ENCODE measurements around the gene LARGE1.

The LARGE1 gene

GRCh38 chr22:33720166-33720878, 200.0 kb downstream of the LARGE1 start:
- DNase-seq (ENCODE audit: low read depth), result no peak

DNA sequence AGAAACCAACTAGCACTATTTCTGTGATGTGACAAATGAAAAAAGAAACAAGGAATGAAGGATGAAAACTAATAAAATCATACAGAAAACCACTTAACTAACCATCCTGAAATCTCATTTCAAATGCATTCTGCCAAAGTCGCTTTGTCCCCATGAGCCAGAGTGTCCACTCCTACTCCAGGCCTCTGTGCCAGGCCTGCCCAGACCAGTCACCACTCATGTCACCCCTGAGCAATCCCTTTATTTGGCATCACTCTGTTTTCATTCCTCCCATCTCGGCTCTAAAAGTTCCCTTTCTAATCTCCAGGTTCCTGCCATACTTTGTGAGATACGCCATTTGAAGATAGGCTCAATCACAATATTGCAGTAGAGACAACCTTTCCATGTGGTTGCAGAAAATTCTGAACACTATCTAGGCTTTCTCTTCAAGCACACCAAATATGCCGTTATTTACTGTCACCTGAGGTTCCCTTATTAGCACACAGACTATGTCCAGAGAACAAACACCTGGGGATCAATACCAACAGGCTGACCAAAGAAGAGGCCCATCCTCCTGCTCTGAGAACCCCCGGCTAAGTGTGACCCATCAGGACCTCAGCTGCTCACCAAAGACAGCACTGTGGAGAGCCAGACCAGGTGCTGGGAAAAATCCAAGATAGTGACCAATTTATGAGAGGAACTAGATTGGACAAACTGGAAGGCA, 202.4 kb downstream of the LARGE1 start:
- no peak for DNase-seq (ENCODE audit: low read depth)

GRCh38 chr22:33715237-33715985, 204.9 kb downstream of the LARGE1 start:
- DNase-seq (ENCODE audit: low read depth), result no peak

DNA sequence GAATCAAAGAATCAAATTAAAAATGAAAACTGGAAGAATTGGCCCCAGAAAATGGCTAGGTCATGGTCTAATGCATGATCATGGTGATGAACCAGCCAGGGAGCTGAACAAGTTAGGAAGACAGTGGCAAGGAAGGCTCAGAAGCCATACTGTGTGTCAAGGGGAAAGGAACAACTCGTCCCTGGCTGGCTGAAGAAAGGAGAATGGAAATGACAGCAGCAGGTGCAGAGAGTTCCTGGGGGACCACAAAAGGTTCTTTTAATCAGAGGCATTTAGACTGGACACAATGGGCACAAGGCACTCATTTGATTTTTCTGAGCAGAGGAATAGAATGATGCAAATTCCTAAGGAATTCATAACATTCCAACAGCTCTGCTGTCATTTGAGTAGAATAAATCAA, 209.9 kb downstream of the LARGE1 start:
- no peak for DNase-seq (ENCODE audit: low read depth)

GRCh38 chr22:33707581-33707980, 212.7 kb downstream of the LARGE1 start:
- no peak for DNase-seq (ENCODE audit: low read depth)

- DNase-seq (ENCODE audit: low read depth), result no peak
Measured at GRCh38 chr22:33706100-33706499, 214.2 kb downstream of the LARGE1 start.

DNA sequence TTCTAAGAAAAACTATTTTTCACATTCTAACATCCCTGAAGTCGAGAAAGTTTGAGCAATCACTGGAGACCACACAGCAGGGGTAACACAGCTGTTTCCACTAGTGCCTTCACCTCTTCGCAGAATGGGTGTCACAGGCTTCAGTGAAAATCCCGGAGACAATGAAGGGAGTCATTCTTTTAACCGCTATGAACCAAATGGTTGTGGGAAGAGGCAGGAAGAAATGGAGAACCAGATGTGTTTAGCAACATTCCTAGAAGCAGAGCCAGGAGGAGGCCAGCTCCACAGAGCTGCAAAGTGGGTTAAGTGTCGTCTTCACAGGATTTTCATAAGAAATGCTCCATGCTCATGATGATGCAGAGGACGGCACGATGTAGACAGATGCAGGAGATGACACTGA, 221.1 kb downstream of the LARGE1 start:
- no peak for DNase-seq (ENCODE audit: low read depth)

DNA sequence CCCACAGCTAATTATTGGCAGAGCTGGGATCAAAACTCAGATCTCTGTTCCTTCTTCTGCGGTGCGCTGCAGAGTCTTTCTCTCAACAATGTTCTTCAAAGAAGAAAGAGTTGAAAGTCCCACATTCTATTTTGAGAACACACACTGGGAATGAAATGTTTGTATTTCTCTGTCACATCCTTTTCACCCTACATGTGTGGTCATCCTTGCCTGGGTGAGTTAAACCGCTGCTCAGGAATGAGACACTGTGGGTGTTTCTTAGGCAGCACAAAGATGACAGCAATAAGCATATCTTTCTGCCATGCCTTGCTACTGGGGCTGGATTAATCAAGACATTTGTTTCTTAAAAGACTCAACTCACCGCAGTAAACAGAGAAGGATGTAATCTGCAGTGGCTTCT, 222.6 kb downstream of the LARGE1 start:
- DNase-seq (ENCODE audit: low read depth), result peak; percentile 9

- no peak for DNase-seq (ENCODE audit: low read depth)
Measured at GRCh38 chr22:33691057-33691630, 229.1 kb downstream of the LARGE1 start.

DNA sequence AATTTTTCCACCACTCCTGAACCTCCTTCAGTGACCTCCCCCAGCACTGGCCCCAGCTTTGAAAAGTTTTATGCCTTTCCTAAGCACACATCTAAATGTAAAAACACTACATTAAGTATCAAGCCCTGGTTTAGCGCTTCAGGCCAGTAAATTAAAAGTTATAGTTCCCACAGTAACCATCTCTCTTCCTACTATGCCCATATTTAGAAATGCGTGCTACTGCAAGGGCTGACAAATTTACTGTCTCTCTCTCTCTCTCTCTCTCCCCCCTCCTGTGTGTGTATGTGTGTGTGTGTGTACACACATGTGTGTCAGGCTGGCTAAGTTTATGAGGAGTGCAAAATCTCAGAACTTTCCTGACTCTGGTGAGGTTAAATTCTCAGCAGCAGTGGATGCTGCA, 231.4 kb downstream of the LARGE1 start:
- no peak for DNase-seq (ENCODE audit: low read depth)

DNA sequence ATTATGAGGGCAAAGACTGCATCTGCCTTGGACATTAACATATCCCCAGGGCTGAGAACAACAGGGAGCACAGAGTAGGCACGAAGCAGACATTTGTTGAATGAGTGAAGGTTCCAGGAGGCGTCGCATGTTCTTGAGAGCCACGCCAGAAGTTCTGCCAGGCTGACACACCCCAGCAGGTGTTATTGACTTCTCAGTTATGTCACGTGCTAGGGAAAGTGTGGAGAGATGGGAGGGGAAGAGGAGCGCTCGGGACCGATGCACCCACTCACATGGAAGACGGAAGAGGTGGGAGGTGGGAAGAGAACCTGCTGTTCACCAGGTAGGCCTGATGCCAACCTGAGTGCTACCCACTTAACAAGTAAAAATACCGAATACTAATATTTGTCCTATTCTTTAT, 232.8 kb downstream of the LARGE1 start:
- DNase-seq (ENCODE audit: low read depth), result no peak

DNA sequence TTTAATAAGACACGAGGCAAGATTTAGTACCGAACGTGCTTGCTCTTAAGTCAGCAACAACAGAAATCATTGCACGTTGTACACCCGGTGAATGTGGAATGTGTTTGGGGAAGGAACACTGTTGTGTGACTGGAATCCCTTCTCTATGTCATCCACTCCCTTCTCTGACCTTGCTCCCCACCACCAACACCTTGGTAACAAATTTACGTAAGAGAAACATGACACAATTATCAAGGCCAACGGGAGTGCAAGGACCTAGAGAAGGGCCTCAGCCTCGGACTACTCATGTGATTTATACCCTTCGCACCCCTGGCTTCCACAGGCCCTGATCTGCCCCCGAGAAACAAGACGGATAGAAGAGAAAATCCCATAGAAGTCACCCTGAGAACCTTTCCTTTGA, 236.2 kb downstream of the LARGE1 start:
- DNase-seq (ENCODE audit: low read depth), result no peak

DNA sequence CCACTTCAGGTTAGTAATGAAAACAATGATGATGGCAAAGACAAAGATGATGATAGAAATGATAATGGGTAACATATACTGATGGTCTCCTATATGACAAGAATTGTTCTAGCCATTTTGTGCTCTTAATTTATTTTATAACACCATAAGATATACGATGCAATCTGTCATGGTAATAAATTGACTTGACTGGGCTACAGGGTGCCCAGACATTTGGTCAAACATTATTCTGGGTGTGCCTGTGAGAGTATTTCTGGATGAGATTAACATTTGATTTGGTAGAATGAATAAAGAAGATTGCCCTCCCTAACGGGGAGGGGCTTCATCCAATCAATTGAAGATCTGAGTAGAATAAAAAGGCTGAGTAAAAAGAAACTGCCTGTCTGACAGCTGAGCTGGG, 237.3 kb downstream of the LARGE1 start:
- no peak for DNase-seq (ENCODE audit: low read depth)

DNA sequence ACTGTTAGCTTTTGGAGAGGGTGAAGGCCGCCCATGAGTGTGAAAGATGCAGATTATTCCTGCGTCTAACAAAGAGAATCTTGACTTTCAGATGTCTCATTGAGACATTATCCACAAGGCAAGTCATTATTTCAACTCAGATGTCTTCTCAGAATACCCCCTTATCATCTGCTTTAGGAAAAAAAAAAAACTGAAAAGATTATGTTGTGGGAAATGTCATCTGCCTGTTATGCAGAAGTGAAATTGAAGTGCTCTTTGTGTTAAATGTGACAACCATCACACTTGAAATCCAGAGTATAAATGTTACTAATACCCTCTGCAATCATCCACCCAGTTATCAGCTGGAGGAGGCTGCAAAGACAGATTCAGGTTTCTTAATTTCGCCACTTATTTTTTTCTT, 239.6 kb downstream of the LARGE1 start:
- no peak for DNase-seq (ENCODE audit: low read depth)

- DNase-seq (ENCODE audit: low read depth), result no peak
Measured at GRCh38 chr22:33678523-33678922, 241.8 kb downstream of the LARGE1 start.

DNA sequence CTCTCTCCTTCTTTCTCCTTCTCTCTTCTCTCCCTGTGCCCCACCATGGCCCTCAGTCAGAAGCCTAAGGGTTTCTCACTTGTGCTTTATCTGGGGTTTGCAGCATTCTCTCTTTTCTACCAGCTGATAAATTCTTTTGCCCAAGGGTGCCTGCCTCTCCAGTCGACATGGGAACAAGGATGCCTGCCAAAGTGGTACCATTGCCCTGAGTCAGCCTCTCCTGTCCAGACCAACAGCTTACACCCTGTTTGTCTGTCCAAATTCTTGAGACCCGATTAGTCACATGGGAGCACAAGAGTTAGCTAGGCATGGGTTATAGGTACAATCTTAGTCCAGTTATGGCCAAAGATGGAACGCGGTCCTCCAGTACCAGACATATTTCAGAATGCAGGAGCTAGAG, 242.7 kb downstream of the LARGE1 start:
- no peak for DNase-seq (ENCODE audit: low read depth)

DNA sequence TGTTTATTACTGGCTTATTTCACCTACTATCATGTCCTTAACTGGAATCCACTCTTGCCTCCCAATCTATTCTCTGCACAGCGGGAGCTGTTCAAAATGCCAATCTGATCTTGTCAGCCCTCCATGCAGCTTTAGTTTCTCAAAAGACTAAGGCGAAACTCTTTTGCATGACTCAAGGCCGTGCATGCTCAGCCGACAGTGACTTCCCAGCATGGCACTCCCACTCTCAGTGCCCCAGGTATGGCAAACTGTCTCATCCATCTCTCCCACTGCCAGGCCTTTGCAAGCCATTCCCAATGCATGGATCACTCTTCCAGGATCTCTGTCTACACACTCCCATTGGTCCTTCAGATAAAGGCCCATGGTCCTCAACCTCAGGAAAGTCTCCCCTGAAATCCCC, 245.9 kb downstream of the LARGE1 start:
- DNase-seq (ENCODE audit: low read depth), result no peak

DNA sequence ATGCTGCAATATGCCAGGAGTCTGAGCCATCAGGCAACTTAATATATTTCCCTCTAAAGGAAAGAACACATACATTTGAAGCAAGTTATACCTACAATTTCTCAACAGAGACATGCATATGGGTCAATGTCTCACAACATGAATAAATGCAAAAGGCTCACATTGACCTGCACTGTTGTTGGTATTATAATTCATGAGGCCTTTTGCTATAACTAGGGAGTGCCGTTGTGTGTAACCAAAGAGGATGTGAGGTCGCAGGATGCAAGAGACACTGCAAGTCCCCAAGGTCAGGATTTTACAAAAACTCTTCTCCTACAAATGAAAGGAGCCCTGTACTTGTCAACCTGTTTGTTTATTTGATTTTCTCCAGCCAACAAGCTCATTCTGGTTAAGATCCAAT, 250.5 kb downstream of the LARGE1 start:
- DNase-seq (ENCODE audit: low read depth), result no peak

DNA sequence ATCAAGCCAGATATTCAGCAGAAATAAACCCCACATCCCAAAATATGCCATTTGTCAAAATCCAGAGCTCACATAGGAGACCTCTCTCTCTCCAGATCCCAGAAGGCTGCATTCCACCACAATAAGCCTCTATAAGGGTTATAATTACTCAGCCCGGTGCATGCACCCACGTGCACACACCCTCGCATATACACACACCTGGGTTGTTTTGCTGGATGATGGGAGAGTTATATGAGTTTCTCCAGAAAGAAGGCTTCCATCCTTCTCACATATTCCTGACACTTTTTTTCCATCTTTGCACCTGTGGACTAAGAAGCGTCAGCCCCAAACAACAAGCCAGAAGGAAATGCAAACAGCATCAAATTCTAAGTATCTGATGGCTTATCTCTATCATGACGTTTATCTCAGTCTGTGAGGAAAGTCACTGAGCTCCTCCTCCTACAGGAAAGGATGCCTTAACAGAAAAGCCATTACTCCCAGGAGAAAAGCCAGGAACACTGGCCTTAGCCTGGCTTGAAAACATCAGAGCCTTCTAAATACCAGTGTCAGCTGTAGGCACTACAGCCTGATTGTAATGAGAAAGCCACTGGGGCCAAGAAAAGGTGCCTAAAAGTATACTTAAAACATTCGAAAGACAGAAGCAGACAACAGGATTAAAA, 253.2 kb downstream of the LARGE1 start:
- DNase-seq (ENCODE audit: low read depth), result no peak

DNA sequence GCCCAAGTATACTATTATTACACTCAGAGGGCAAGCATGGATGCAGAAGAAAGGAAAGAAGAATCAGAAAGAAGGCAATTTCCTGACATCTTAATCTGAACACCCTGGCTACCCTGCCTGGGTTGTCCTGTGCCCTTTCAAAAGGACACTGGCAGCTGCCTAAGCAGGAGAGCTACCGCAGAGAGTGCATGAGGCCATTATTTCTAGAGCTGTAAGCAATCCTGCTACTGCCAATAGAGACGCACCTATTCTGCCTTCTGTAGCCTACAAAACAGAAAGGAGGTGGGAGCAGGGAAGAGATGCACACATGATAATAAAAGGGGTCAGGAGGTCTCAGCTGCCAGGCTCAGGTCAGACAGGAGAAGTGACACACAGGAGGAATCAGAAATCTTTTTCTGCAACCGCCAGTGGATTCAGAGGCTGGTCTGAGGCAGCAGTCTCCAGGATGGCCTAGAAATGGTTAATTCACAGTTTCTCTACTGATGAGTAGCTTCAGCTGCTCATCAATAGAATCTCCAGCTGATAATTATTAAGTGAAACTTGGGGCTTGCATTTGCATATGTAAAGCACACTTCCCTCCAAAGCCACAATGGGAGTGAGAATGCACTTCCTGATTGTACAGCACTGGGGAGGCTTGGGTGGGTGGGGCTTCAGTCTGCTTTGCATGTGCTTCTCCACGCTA, 253.9 kb downstream of the LARGE1 start:
- no peak for DNase-seq (ENCODE audit: low read depth)

GRCh38 chr22:33659448-33659847, 260.8 kb downstream of the LARGE1 start:
- peak; percentile 93 for DNase-seq (ENCODE audit: low read depth)

GRCh38 chr22:33658775-33659174, 261.5 kb downstream of the LARGE1 start:
- DNase-seq (ENCODE audit: low read depth), result peak; percentile 89

All from stromal cell of bone marrow (primary cell).